GM12873 (cell line): Measurements from ENCODE around the gene LSM8.

ENCODE experiments used
- CTCF ChIP-seq: IDR thresholded peaks from 2 replicates; pipeline ENCODE4 v1.5.1; 2012; ENCODE audit warnings: low read depth, mild to moderate bottlenecking, moderate library complexity, low read length, control low read depth; ENCODE audit not compliant: insufficient read depth; ENCODE audit errors: missing control alignments

LSM8 gene

DNA sequence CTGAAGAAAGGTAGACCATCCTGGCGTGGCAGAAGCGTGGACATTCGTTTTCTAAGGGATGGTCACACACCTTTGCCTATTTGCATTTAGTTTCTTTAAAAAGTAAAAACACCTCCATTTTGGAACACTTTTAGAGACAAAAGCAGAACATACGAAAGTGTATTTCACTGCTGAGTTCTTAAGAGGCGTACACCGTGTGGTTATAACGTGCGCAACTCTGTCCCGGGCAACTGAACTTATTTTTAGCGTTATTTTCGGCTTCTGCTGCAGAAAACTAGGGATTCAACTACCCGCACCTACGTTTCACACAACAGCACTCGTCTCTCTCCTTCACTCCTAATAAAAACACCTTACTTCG, 557 bp upstream of the LSM8 start:
- no peak for TF ChIP-seq CTCF

- no peak for TF ChIP-seq CTCF
These were observed 589 bp downstream of the LSM8 start for GRCh38 chr7:118184565-118184940.

GRCh38 chr7:118185163-118185860, 1.3 kb downstream of the LSM8 start:
- TF ChIP-seq CTCF: no peak

GRCh38 chr7:118186501-118186900, 2.5 kb downstream of the LSM8 start:
- TF ChIP-seq CTCF: no peak

DNA sequence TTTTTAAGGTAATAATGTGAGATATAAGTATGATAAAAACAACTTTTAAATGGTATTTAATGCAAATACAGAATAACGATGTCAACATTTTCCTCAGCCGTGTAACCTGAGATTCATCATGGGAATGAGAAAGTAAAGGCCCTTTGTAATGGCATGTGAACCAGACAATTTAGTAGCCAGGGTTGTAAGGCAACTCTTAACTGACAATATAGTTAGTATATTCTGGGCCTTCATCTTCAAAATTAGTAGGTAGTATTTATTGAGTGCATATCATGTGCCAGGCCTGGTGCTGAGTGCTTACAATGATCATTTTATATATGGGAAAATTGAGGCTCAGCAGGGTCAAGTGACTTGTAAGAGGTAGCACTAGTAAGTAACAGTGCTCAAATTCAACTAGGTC, 10.6 kb downstream of the LSM8 start:
- TF ChIP-seq CTCF: no peak

DNA sequence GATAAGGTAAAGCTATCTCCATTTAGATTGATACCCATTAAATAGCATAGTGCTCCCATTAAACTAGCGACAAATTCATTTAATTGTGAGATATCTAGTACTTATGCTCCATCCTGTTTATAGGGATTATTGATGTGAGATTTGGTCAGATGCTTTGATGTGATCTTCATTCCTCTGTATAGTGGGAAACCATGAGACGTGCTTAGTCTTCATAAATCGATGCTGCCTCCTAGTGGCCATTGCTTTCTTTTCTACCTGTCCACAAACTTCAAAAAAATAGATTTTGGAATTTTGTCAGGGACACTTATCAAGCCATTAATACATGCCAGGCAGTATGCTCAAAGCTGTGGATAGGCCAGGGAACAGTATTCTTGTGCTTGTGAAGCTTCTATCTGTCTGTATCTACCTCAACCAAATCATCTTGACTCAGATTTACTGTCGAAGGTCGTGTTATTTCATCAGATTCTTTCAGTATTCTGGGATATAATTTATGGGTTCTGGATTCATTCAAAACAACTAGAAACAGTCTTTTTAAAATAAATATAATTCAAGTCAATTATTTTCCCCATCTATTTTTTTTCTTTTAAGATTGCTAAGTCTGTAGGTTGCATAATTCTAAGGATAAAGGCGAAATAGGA, 12.0 kb downstream of the LSM8 start:
- TF ChIP-seq CTCF: peak; percentile 83

DNA sequence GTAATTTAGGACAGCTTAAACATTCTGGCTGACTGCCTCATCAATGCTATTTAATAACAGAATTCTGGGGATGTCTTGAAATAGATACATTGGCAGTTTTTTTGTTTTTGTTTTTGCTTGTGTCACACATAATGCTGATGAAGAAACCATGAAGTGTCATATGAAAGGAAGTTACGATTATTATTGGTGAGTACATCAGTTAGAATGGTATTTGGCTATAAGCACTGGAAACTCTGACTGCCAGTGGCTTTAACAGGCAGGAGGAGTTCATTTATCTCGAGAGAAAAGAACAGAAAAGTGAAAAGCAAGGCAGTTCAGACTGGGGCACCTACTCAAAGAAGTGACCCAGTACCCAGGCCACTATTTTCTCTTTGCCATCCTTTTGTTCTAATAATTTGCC, 18.1 kb downstream of the LSM8 start:
- TF ChIP-seq CTCF: no peak
